ENCODE results near the gene SLC2A14.

DNA sequence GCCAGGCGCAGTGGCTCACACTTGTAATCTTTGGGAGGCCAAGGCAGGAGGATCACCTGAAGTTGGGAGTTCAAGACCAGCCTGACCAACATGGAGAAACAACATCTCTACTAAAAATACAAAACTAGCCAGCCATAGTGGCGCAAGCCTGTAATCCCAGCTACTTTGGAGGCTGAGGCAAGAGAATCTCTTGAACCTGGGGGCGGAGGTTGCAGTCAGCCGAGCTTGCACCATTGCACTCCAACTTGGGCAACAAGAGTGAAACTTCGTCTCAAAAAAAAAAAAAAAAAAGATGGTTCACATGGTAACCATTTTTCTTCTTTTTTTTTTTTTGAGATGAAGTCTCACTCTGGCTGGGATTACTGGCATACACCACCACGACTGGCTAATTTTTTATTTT is 35.3 kb downstream of the SLC2A14 start:
- TF ChIP-seq CTCF (IDR thresholded peaks at IDR 0.05), result no peak
- TF ChIP-seq POLR2AphosphoS5 (IDR thresholded peaks at IDR 0.05), result no peak
- TF ChIP-seq EP300 (IDR thresholded peaks at IDR 0.05), result no peak
